Esophagus muscularis mucosa (tissue), 4 donors: ENCODE results near the gene CNGA1. TPM values are rescaled to one million over a fixed set of nuclear protein-coding genes. Genes with fewer than 3 reads are reported as not detected.

Experiments
- DNase-seq: peaks from one replicate; pipeline ENCODE4 v3.0.0-alpha.2; 2017; ENCODE audit errors: extremely low spot score
- H3K27ac ChIP-seq, 4 donors: fragments of 200-600 bp; sonication (generic); replicated peaks in 1 of 4; 1 replicate in 3 of 4; 2 replicates in 1 of 4; pipeline ENCODE4 v1.5.1; 2016 to 2019; ENCODE audit warnings: mild to moderate bottlenecking in 1 of 4
- H3K27me3 ChIP-seq, 4 donors: fragments of 200-600 bp; sonication (generic); one replicate each; pipeline versions ENCODE4 v1.5.1 to v1.6.0; 2016 to 2019
- H3K36me3 ChIP-seq, 4 donors: fragments of 200-600 bp; sonication (generic); one replicate each; pipeline ENCODE4 v1.5.1; 2016 to 2019
- H3K4me1 ChIP-seq, 4 donors: fragments of 200-600 bp; sonication (generic); one replicate each; pipeline ENCODE4 v1.5.1; 2016 to 2019
- H3K4me3 ChIP-seq, 4 donors: fragments of 200-600 bp; sonication (generic); 1 replicate in 2 of 4; 2 replicates in 2 of 4; pipeline ENCODE4 v1.5.1; 2016 to 2019; ENCODE audit warnings: mild to moderate bottlenecking in 4 of 4, moderate library complexity in 1 of 4
- H3K9me3 ChIP-seq, 4 donors: fragments of 200-600 bp; sonication (generic); 1 replicate in 3 of 4; 2 replicates in 1 of 4; pipeline ENCODE4 v1.5.1; 2016 to 2019
- CTCF ChIP-seq, 3 experiments: fragments of 200-600 bp in 2 of 3; fragments of 450-650 bp in 1 of 3; sonication (generic) in 2 of 3; IDR thresholded peaks; one replicate each; pipeline ENCODE4 v1.5.1; 2017 to 2019; ENCODE audit warnings: antibody characterized with exemption in 3 of 3, mild to moderate bottlenecking in 2 of 3, moderate library complexity in 1 of 3
- EP300 ChIP-seq: sonication (generic); formaldehyde crosslinking; IDR thresholded peaks from one replicate; pipeline ENCODE4 v1.6.1; 2017; ENCODE audit warnings: antibody characterized with exemption
- POLR2A ChIP-seq: fragments of 450-650 bp; IDR thresholded peaks from one replicate; pipeline ENCODE4 v1.6.1; 2017; ENCODE audit warnings: antibody characterized with exemption, moderate library complexity, mild to moderate bottlenecking, low read depth
- POLR2AphosphoS5 ChIP-seq, 2 donors: sonication (generic); formaldehyde crosslinking; IDR thresholded peaks; one replicate each; pipeline ENCODE4 v1.6.1; 2017; ENCODE audit warnings: antibody characterized with exemption in 2 of 2
- WGBS: methylation state at CpG from one replicate; pipeline ENCODE4 v1.1.5; 2018; 5-methylcytosine and 5-hydroxymethylcytosine counted together
- intact Hi-C: fragments of 100-400 bp; cut with DNase I; formaldehyde crosslinking; loops from one replicate; pipeline ENCODE4 v1.15.1; 2023
- total RNA-seq, 4 donors: library from RNA; depleted of rRNA; stranded (reverse); fragments of >200 nt; gene quantifications; one replicate each; pipeline versions ENCODE4 v1.1.0 to v1.2.1, GENCODE V29; 2016

Gene CNGA1
- total RNA-seq, 4 donors from 2014 or later: 0.33 to 4.0 TPM; not detected in 2

GRCh38 chr4:48044298-48044697 is 27.8 kb upstream of the CNGA1 start:
- no peak overlapping the region for H3K4me3 ChIP-seq
- DNase-seq: no peak
- peaks cover 0 to 10% (median 0%) of the 10 kb centered on the region in 4 donors for H3K4me1 ChIP-seq
- peaks cover 0 to 9% (median 0%) of the 10 kb centered on the region in 4 donors for H3K27me3 ChIP-seq
- intact Hi-C loops: no loop called here
- 88% methylated on average over 2 of the region's 2 CpGs for WGBS
- H3K36me3 ChIP-seq: no peaks in the 10 kb centered on the region
- TF ChIP-seq CTCF (IDR thresholded peaks at IDR 0.05) (no peak), POLR2AphosphoS5 (IDR thresholded peaks at IDR 0.05) (no peak)
- no peak overlapping the region for H3K27ac ChIP-seq
- no peaks in the 10 kb centered on the region for H3K9me3 ChIP-seq

- Histone ChIP-seq H3K27me3 (peaks cover 0 to 9% (median 0%) of the 10 kb centered on the region in 4 donors), H3K36me3 (no peaks in the 10 kb centered on the region), H3K4me3 (no peak overlapping the region), H3K9me3 (no peaks in the 10 kb centered on the region), H3K27ac (no peak overlapping the region), H3K4me1 (peaks cover 0 to 10% (median 0%) of the 10 kb centered on the region in 4 donors)
- 71% methylated on average over 2 of the region's 2 CpGs for WGBS
- intact Hi-C loops: no loop called here
- DNase-seq: no peak
- no peak for TF ChIP-seq CTCF (IDR thresholded peaks at IDR 0.05)
- no peak for TF ChIP-seq EP300
- TF ChIP-seq POLR2AphosphoS5 (IDR thresholded peaks at IDR 0.05): no peak
- TF ChIP-seq POLR2A: no peak
Measured at GRCh38 chr4:48043504-48043903, 27.0 kb upstream of the CNGA1 start.

GRCh38 chr4:48042979-48043461 is 26.5 kb upstream of the CNGA1 start:
- no peak overlapping the region for H3K27ac ChIP-seq
- WGBS: 42% methylated on average over 3 of the region's 3 CpGs
- H3K27me3 ChIP-seq: peaks cover 0 to 9% (median 0%) of the 10 kb centered on the region in 4 donors
- H3K4me1 ChIP-seq: peaks cover 0 to 10% (median 0%) of the 10 kb centered on the region in 4 donors
- DNase-seq: no peak
- H3K4me3 ChIP-seq: no peak overlapping the region
- intact Hi-C loops: no loop called here
- TF ChIP-seq POLR2AphosphoS5 (IDR thresholded peaks at IDR 0.05) (no peak), CTCF (IDR thresholded peaks at IDR 0.05) (no peak), EP300 (no peak), POLR2A (no peak)
- no peaks in the 10 kb centered on the region for H3K9me3 ChIP-seq
- no peaks in the 10 kb centered on the region for H3K36me3 ChIP-seq

GRCh38 chr4:48041535-48042137 is 25.2 kb upstream of the CNGA1 start:
- Histone ChIP-seq H3K36me3 (no peaks in the 10 kb centered on the region), H3K27ac (no peak overlapping the region), H3K27me3 (peaks cover 0 to 3% (median 0%) of the 10 kb centered on the region in 4 donors), H3K4me1 (peaks cover 0 to 2% (median 0%) of the 10 kb centered on the region in 4 donors), H3K4me3 (no peak overlapping the region), H3K9me3 (no peaks in the 10 kb centered on the region)
- TF ChIP-seq CTCF (IDR thresholded peaks at IDR 0.05): no peak
- no peak for TF ChIP-seq POLR2A
- TF ChIP-seq EP300: no peak
- no peak for TF ChIP-seq POLR2AphosphoS5 (IDR thresholded peaks at IDR 0.05)
- 91% methylated on average over 4 of the region's 4 CpGs for WGBS
- intact Hi-C loops: no loop called here
- DNase-seq: no peak

- Histone ChIP-seq H3K4me3 (no peak overlapping the region), H3K27ac (no peak overlapping the region), H3K27me3 (no peaks in the 10 kb centered on the region), H3K9me3 (no peaks in the 10 kb centered on the region), H3K36me3 (no peaks in the 10 kb centered on the region), H3K4me1 (no peaks in the 10 kb centered on the region)
- intact Hi-C loops: no loop called here
- no peak for DNase-seq
- TF ChIP-seq EP300 (no peak), POLR2AphosphoS5 (IDR thresholded peaks at IDR 0.05) (no peak), CTCF (IDR thresholded peaks at IDR 0.05) (no peak), POLR2A (no peak)
Measured at GRCh38 chr4:48039561-48039960, 23.1 kb upstream of the CNGA1 start.
